A549 treated with ZK216348 at 1 μM for 4 hours (cell line): ENCODE results near the gene PDIA3. TPM values are rescaled to one million over a fixed set of nuclear protein-coding genes. Genes with fewer than 3 reads are reported as not detected.

Experiments
- total RNA-seq: library from RNA; stranded (reverse); fragments of 200-300 nt; extraction: Qiagen RNA extraction; gene quantifications from 5 replicates; pipeline ENCODE4 v1.2.3, GENCODE V29; 2022; ENCODE audit warnings: low read depth

Gene PDIA3
- 310 to 373 TPM (median 358 TPM) in 5 replicates for total RNA-seq

DNA sequence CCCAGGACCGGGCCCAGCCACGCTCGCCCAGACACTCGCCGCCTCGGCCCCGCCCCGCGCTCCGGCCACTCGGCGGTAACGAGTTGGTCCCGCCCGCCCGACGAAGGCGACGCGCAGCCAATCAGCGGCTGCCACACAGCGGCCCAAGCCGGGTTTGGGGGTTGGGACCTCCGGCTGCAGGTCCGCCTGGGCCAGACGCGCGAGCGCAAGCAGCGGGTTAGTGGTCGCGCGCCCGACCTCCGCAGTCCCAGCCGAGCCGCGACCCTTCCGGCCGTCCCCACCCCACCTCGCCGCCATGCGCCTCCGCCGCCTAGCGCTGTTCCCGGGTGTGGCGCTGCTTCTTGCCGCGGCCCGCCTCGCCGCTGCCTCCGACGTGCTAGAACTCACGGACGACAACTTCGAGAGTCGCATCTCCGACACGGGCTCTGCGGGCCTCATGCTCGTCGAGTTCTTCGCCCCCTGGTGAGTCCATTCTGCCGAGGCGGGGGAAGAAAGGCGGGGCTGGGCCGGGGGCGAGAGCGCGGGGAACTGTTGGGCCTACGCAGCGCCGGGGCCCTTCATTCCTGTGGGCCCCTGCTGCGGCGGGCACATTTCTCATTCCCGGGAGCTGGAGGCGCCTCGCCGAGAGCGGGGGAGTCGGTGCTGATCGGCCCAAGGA, at the start of gene PDIA3:
Gene PDIA3 (plus strand): TSS at position 194 of the 658 bp plus-strand sequence. CDS start 102 bp downstream, at position 296.

GRCh38 chr15:43776718-43777266, 30.6 kb downstream of the PDIA3 start, which contains the start of gene ELL3:
ELL3 (minus strand) TSS chr15:43776966; CDS start chr15:43776901, 65 bp downstream.

GRCh38 chr15:43791993-43792760, 45.9 kb downstream of the PDIA3 start, which contains the start of gene SERF2:
SERF2 (plus strand) TSS chr15:43792320; CDS start chr15:43792377, 57 bp downstream.

DNA sequence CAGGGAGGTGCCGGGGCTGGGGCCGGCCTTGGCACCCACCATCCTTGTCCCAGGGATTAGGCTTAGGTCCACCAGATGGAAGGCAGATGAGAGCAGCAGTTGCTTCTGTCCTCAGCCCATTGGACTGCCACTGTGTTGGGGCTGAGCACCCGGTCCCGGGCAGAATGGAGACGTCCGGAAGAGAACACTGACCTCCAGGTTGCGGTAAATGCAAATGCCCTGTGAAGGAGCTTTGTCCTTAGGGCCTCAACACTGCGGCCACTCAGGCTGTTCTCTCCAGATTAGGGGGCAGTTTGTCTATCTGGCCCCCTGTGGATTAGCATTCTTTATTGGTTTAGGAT, 53.7 kb downstream of the PDIA3 start, which contains the start of gene SERINC4:
Gene SERINC4 (minus strand): TSS at position 276 of the 341 bp plus-strand sequence. CDS start 234 bp downstream, at position 42.

GRCh38 chr15:43800286-43801141, 54.3 kb downstream of the PDIA3 start, which contains the start of gene HYPK:
HYPK (plus strand) TSS chr15:43800599; CDS start chr15:43800623, 24 bp downstream.

Other genes starting within 250 kb of the PDIA3 start
- 0.62 to 0.81 TPM (median 0.78 TPM) in 5 replicates for gene MAP1A, start 228.8 kb upstream of the PDIA3 start, total RNA-seq
- 3.7 to 9.2 TPM (median 5.5 TPM) in 5 replicates for gene PPIP5K1, start 156.2 kb upstream of the PDIA3 start, total RNA-seq
- gene CKMT1B, start 152.4 kb upstream of the PDIA3 start, total RNA-seq = 2.2 to 4.7 TPM (median 3.7 TPM) in 5 replicates
- gene STRC, start 127.6 kb upstream of the PDIA3 start, total RNA-seq = 0.06 to 0.19 TPM (median 0.11 TPM) in 5 replicates
- gene CATSPER2, start 97.6 kb upstream of the PDIA3 start, total RNA-seq = 0.41 to 2.0 TPM (median 0.58 TPM) in 5 replicates
- 0.88 to 4.0 TPM (median 3.3 TPM) in 5 replicates for gene CKMT1A, start 52.6 kb upstream of the PDIA3 start, total RNA-seq
- 1.4 to 2.7 TPM (median 1.8 TPM) in 5 replicates for gene ELL3, start 30.5 kb downstream of the PDIA3 start, total RNA-seq
- 463 to 694 TPM (median 684 TPM) in 5 replicates for gene SERF2, start 45.9 kb downstream of the PDIA3 start, total RNA-seq
- 0.11 TPM in 1 of 5 replicates, not detected in the others for gene SERINC4, start 53.8 kb downstream of the PDIA3 start, total RNA-seq
- gene HYPK, start 54.2 kb downstream of the PDIA3 start, total RNA-seq = 4.1 to 10.5 TPM (median 5.7 TPM) in 5 replicates
- gene MFAP1, start 78.3 kb downstream of the PDIA3 start, total RNA-seq = 23.4 to 33.3 TPM (median 27.3 TPM) in 5 replicates
- gene WDR76, start 80.6 kb downstream of the PDIA3 start, total RNA-seq = 10.1 to 16.2 TPM (median 12.6 TPM) in 5 replicates